ENCODE results near the gene ME2.

DNA sequence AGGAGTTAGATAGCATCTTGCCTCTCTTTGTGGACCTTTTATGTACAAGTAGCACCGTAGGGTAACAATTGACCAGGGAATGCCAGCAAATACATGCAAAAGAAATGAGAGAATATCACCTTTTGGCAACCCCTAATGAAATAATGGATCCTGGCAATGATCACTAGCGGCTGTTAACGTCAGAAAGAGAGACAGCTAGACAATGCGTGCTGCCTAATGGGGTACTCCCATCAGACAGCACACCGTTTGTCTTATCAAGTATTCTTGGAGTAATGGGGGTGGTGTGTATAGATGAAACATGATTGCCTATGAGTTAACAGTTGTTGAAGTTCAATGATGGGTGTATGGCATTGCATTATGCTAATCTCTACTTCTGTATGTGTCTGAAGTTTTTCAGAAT lies 90.5 kb downstream of the ME2 start:
- TF ChIP-seq, protein P1, sequence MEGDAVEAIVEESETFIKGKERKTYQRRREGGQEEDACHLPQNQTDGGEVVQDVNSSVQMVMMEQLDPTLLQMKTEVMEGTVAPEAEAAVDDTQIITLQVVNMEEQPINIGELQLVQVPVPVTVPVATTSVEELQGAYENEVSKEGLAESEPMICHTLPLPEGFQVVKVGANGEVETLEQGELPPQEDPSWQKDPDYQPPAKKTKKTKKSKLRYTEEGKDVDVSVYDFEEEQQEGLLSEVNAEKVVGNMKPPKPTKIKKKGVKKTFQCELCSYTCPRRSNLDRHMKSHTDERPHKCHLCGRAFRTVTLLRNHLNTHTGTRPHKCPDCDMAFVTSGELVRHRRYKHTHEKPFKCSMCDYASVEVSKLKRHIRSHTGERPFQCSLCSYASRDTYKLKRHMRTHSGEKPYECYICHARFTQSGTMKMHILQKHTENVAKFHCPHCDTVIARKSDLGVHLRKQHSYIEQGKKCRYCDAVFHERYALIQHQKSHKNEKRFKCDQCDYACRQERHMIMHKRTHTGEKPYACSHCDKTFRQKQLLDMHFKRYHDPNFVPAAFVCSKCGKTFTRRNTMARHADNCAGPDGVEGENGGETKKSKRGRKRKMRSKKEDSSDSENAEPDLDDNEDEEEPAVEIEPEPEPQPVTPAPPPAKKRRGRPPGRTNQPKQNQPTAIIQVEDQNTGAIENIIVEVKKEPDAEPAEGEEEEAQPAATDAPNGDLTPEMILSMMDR (IDR thresholded peaks at IDR 0.05; ENCODE audit: low read depth, low read length, poor library complexity, severe bottlenecking) = no peak
- TF ChIP-seq EZH2phosphoT487 (IDR thresholded peaks at IDR 0.05; ENCODE audit: borderline replicate concordance, low read length) = no peak
